DMS53 (cell line): ENCODE measurements around the gene ACTR10.

Experiments
- DNase-seq: peaks from one replicate; lab custom pipeline; 2025; lab: John Stamatoyannopoulos, UW

ACTR10 gene

GRCh38 chr14:58199726-58200479, at the start of gene ACTR10:
ACTR10 (plus strand) TSS chr14:58200149; CDS start chr14:58200218, 69 bp downstream.
- peak; percentile 92 for DNase-seq

GRCh38 chr14:58150243-58150805, 49.6 kb upstream of the ACTR10 start:
- no peak for DNase-seq

GRCh38 chr14:58151133-58152013, 48.6 kb upstream of the ACTR10 start:
- peak; percentile 63 for DNase-seq

- peak; percentile 91 for DNase-seq
These were observed 47.7 kb upstream of the ACTR10 start, which contains the start of gene ARMH4 for GRCh38 chr14:58152014-58152857. ARMH4 (minus strand) TSS chr14:58152213; CDS start chr14:58139358, 12,855 bp downstream.

- DNase-seq = no peak
These were observed 39.4 kb upstream of the ACTR10 start for GRCh38 chr14:58160561-58160960.

- DNase-seq = peak; percentile 88
These were observed 33.7 kb upstream of the ACTR10 start for GRCh38 chr14:58166005-58166983.

GRCh38 chr14:58167057-58167456, 32.9 kb upstream of the ACTR10 start:
- no peak for DNase-seq

GRCh38 chr14:58167891-58168290, 32.1 kb upstream of the ACTR10 start:
- no peak for DNase-seq

- DNase-seq = peak; percentile 95
These were observed 28.9 kb upstream of the ACTR10 start for GRCh38 chr14:58171090-58171489.

GRCh38 chr14:58177125-58177524, 22.8 kb upstream of the ACTR10 start:
- no peak for DNase-seq

GRCh38 chr14:58189176-58189575, 10.8 kb upstream of the ACTR10 start:
- DNase-seq = no peak

- peak; percentile 67 for DNase-seq
These were observed 8.0 kb upstream of the ACTR10 start for GRCh38 chr14:58191763-58192601.

GRCh38 chr14:58193542-58193941, 6.4 kb upstream of the ACTR10 start:
- peak; percentile 36 for DNase-seq

GRCh38 chr14:58196198-58196597, 3.8 kb upstream of the ACTR10 start:
- DNase-seq = no peak

GRCh38 chr14:58198086-58198485, 1.9 kb upstream of the ACTR10 start:
- no peak for DNase-seq

- no peak for DNase-seq
These were observed 512 bp downstream of the ACTR10 start for GRCh38 chr14:58200480-58200841.

GRCh38 chr14:58200846-58201245, 897 bp downstream of the ACTR10 start:
- peak; percentile 16 for DNase-seq

GRCh38 chr14:58213176-58213575, 13.2 kb downstream of the ACTR10 start:
- DNase-seq = no peak

- no peak for DNase-seq
These were observed 15.4 kb downstream of the ACTR10 start for GRCh38 chr14:58215191-58215914.
